ENCODE data around the gene B4GALT2. TPM values are rescaled to one million over a fixed set of nuclear protein-coding genes. Genes with fewer than 3 reads are reported as not detected.

The B4GALT2 gene
- total RNA-seq, 1 experiment from 2014 or later, result 133 TPM

DNA sequence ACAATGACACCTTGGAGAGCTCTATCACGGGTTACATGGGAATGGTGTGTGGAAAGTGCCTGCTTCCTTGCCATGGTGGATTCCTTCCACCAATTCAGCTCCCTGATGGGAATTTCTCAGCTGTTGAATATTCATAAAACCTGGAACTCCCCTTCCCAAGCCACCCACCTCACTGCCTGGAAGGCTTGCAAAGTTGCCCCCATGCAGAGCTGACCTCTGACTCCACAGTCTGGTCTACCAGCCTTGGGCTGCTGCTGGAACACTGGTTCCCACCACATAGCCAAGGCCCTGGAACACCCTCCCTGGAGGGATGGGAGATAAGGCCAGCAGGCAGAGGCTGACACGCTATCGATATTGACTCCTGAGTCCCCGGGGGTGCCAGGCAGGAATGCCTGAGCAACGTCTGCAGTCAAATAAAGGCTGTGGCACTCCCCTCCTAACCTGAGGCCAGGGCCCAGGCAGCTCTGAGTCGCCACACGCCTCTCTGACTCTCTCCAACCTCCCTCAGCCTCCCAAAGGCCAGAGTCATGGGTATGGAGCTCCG is 21.2 kb downstream of the B4GALT2 start:
- no peak for DNase-seq (ENCODE audit: low read depth)

DNA sequence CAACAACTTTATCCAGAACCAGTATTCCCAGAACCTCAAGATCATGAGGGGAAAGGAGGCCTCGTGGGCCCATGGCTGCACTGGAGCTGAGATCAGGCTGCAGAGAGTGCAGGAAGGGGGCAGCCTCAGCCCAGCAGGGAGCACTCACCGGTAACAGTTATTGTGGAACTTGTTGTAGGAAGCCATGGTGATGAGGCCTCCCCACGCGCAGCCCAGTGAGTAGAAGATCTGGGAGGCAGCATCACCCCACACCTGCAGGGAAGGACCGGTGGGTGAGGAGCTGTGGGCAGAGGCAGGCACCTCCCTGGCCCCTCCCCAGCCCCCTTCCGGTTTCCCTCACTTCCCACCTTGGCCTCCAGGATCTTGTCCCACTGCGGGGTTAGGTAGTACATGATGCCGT is 23.2 kb downstream of the B4GALT2 start:
- DNase-seq (ENCODE audit: low read depth), result no peak

DNA sequence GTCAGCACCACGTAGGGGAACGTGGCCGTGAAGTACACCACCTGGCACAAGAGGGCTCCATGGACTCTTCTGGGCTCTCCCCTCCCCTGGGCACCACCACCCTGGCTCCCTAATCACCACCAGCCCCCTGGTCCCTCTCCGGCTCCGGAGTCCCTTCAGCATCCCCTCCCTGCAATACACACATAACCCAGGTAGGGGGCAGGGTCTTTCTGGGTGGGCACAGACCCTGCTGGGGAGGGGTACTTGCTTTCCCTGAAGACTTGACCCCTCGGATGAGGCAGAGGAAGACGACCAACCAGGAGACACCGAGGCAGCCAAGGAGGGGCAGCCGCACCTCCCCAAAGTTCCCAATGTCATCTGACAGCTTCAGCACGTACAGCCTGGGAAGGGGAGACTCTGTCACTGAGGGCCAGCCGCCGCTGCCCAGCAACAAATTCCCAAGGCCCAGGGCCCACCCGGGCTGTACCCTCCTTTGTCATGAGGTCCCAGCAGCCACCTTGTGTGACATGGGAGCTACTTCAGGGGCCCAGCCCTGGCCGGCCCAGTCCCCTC is 23.7 kb downstream of the B4GALT2 start:
- DNase-seq (ENCODE audit: low read depth), result no peak

DNA sequence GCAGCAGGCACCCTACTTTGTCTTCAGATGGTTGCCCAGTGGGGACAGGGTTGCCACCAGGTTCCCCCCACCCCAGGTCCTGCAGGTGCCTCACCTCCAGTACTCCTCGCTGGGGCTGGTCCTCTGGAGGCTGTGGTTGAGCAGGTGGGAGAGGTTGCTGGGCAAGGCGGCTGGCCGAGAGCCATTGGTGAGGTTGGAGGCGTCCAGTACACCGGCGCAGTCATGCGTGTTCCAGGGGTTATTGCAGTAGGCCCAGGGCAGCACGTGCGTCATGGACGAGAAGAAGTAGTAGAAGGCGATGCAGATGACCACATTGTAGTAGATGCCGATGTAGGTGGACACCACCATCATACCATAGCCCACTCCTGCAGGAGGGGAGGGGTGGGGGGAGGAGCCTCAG is 29.2 kb downstream of the B4GALT2 start:
- no peak for DNase-seq (ENCODE audit: low read depth)

DNA sequence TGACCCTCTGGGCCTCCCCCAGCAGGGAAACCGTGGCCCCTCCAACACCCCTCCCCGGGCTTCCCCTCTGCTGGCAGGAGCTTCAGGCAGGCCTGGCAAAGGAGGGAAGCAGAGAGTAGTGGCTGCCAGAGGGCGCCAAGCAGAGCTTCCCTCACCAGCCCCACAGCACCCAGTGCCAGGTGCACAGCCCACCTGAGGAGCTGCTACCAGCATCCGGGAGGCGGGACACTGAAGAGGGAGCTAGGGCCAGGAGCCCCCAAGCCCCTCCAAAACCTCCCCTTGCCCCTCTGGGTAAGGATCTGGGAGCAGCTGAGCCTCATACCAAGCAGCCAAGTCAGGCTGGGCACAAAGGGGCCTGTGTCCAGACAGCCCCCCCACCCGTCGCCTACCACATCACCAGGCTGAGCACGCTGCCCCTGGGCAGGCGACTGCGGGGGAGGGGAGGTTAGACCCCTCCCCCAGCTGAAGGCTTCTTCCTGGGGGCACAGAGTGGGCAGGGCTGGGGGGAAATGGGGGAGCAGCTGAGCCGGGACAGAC is 32.0 kb downstream of the B4GALT2 start:
- no peak for DNase-seq (ENCODE audit: low read depth)

DNA sequence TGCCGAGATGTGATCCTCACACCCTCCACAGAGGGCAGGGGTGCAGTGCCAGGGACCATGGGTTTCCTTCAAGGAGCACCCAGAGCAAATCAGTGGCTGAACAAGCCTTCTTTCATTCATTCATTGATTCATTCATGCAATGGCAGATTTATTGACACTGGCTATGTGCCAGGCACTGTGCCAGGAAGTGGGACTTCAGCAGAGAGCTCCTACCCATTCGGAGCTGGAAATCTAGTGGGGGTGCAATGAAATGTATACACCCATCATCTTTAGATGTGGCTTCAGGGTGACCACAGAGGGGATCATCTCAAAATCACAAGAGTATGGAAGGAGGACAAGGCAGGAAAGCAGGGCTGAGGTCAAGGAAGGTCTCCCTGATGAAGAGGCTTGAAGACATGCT is 33.4 kb downstream of the B4GALT2 start:
- peak; percentile 53 for DNase-seq (ENCODE audit: low read depth)

DNA sequence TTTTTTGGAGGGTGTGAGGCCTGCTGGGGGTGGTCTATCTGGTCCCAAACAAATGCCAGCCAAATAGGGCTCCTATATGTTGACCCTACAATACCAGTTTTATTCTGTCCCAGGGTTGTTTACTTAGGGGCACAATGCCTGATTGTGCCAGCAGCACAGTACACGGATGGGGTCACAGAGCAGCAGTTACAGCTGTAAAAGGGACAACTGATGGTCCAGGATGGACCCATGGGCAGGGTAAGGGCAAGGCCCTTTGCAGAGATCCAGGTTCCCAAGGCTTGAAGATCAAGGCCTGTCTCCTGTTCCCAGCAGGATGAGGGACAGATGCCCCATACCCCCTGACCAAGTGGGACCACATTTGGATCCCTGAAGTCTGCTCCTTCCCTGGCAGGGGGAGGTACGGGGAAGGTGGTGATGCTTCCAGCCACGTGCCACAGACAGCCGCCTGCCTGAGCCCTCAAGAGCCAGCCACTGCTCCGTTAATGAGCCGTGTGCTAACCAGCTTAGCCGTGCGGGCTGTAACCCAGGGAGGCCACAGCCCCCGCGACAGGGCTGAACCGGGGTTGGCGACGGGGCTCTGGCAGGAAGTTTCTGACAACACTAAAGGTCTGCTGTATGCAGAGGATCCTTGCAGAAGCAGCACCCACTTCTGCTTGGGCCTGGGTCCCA is 34.1 kb downstream of the B4GALT2 start:
- no peak for DNase-seq (ENCODE audit: low read depth)

DNA sequence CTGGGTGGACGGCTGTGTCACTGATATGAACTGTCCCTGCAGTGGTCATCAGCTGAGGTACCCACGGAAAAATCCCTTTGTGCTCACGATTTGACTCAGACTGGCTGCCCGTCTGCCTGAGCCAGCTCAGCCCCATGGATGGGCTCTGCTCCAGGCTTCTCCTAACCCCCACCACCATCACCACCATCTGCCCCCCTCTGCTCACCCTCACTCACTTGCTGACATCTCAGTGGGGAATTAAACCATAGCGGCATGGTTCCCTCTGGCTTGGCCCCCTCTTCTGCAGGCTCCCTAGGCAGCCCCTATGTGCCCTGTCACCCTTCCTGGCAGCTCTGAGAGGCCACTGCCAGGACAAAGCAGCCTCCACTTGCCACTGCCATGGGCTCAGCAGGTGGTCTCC is 34.9 kb downstream of the B4GALT2 start:
- DNase-seq (ENCODE audit: low read depth), result no peak

DNA sequence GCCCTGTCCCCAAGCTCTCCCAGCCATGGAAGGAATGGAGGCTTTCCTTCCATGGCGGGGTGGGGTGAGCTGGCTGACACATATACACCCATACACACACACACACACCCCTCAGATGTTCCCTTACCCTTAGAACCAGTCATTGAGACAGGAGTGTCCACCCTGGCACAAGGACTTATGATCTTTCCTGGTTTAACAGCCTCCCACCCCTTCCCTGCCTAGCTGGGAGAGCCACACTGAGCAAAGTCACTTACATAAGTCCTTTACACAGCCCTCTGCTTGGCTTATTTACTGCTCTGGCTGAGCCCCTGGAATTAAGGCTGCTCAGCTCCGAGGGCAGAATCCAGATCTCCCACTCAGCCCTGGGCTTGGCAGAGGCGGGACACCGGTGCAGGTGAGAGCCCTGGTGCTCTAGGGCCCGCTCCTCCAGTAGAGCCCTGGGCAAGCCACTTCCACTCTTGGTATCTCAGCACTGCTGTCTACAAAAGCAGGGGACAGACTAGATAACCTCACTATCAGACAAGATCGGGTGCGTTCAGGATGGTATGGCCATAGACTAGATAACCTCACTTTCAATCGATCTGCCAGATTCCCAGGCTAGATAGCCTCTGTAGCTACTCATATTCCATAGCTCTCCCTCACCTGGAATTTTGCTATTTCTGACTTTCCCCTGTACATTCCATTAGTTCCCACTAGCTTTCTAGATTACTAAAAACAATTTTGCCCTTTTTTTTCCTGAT is 35.5 kb downstream of the B4GALT2 start:
- no peak for DNase-seq (ENCODE audit: low read depth)

DNA sequence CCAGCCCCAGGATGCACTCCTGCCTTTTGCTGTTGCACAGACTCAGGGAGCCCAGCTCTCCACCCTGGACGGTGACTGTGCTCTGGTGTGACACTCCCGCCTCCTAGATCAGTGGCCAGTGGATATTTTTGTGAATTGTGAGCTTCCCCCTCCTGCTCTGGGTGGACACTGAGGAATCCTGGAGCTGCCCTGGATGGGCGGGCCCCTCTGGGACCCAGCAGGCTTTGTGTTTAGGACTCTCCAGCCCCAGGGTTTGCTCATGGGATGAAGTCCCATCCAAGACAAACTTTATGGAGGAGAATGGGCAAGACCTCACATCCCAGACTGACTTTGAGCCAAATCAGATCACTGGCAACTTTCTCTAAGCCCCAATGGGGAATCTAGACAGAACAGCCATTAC is 36.2 kb downstream of the B4GALT2 start:
- no peak for DNase-seq (ENCODE audit: low read depth)

DNA sequence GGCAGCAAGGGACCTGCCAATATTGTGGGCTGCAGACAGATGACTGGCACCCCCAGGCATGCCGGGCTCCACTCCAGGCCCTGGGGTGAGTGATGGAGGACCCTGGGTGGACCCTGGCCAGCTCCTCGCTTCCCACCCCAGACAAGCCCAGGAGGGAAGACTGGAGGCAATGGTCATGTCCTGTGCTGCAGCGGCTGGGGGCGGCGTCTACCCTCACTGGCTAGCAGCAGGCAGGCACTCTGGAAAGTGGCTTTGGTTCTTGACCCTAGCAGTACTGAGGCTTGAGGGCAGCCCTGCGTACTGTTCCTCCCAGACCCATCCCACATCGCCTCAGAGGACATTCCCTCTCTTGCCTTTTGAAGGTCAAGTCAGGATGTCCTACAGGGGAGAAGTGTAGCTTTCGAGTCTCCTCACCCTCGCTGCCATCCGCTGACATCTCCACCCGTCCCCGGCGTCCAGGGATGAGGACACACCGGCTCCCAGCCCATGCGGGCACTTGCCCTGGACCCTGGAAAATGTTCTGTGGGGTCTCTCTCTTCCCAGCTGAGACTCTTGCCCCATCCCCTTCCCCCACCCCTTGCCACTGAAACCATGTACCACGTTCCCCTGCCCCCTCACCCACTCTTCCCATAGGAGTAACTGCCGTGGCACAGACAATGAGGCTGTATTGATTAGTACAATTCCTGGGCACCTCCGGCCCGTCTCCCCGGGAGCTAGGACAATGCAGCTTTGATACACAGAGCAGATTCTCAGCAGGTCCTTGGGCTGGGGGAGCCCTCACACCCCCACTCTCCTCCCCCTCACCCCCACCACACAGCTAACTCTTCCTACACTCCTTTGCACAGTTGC is 37.3 kb downstream of the B4GALT2 start:
- DNase-seq (ENCODE audit: low read depth), result no peak

DNA sequence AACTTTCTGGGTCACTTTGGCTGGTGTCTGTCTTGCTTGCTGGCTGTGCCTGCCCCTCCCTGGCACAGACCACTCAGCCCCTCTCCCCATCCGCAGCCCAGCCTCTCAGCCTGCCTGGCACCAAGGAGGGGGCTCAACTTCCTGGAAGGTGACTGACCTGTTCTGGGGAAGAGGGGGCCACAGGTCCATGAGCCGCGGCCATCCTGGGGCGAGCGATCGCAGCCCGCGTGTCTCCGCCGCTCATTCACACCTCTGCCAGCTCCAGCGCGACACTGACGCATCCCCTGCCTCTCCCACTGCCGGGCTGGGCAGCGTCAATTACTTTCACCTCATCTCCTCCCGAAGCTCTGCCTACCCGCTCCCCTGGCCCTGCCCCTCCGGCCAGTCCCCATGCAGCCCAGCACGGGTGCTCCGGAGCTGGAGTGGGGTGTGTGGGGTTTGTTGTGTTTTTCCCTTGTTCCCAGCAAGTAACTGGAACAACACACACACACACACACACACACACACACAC is 37.9 kb downstream of the B4GALT2 start:
- DNase-seq (ENCODE audit: low read depth), result no peak

DNA sequence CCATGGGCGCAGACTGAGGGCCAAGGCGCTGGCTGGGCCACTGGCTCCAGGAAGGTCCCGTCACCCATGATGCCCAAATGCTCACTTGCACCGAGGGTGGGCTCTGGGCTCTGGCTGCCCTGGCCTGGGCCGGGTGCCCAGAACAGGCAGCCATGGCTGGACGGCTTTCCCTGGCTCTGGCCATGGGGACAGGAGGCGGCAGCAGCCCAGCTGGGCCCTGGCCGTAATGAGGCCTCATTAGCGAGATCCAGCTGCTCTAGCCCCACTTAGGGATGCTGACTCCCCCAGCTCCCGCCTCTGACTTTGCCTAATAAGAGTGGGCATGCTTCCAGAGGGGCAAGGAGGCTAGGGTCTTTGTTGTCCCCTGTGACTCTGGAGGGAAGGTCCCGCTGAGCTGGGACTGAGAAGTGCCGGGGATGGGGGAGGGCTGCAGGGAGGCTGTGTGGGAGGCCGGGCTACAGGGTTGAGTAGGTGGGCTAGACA is 40.5 kb downstream of the B4GALT2 start:
- no peak for DNase-seq (ENCODE audit: low read depth)

DNA sequence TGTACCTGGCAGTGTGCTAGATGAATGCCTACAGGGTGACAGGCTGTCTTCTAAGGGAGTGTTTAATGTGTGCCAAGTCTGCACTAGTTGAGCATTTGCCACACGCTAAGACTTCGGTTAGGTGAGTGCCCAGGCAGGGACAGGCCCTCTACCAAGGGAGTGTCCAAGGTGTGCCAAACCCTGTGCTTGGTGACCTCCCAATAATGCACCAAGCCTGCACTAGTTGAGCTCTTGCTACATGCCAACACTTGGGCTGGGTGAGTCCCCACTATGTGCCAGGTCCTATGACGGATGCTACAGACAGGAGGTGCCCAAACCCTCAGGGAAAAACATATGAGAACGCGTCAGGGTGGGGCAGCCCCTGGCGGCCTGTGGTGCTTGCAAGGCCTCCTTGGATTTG is 41.5 kb downstream of the B4GALT2 start:
- no peak for DNase-seq (ENCODE audit: low read depth)

DNA sequence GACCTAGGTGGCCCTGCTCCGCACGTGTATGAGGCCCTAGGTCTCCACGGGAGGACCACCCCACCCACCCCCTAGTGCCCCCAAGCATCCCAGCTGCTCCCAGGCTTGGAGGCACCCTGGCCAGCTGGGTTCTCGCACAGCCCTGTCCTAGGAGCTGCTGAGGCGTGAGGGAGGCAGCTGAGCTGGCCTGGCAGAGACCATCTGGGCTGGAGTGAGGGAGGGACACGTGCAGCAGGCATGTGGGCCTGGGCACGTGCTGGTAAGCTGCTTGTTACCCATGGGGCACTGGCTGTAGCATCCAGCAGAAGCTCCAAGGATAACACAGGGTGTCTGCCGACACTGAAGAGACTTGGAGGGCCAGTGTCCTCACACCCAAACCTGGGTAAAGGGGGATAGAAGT is 42.1 kb downstream of the B4GALT2 start:
- DNase-seq (ENCODE audit: low read depth), result no peak

DNA sequence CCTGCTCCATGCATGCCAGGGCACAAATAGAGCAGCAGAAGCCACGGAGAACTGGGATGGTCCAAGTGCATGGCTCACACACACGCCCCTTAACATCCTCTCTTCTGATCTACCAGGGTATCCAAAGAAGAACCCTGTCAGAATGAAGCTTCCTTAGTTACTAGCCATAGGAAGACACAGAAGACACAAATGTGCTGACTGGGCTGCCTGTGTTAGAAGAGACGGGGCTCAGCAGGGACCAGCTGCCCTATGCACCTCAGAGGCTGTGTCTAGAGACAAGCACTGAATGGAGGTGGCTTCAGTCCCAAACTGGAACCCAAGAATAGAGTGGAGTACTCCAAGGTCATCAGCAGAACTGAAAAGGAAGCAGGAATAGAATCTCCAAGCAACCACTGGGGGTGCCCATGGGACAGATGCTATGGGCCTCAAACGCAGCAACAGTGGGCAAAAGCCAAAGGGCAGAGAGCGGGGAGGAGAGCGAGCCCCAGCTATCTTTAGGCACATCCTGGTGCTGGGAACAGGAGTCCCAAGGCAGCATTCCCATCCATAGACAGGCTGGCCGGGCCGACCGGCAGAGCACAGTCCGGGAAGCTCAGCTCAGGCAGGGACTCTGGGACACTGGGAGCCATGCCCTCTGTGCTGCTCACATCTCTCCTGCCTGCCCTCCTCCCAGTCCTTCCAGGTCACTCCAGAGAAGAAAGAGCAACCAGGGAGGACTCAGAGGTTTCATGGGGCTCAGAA is 42.7 kb downstream of the B4GALT2 start:
- DNase-seq (ENCODE audit: low read depth), result no peak

DNA sequence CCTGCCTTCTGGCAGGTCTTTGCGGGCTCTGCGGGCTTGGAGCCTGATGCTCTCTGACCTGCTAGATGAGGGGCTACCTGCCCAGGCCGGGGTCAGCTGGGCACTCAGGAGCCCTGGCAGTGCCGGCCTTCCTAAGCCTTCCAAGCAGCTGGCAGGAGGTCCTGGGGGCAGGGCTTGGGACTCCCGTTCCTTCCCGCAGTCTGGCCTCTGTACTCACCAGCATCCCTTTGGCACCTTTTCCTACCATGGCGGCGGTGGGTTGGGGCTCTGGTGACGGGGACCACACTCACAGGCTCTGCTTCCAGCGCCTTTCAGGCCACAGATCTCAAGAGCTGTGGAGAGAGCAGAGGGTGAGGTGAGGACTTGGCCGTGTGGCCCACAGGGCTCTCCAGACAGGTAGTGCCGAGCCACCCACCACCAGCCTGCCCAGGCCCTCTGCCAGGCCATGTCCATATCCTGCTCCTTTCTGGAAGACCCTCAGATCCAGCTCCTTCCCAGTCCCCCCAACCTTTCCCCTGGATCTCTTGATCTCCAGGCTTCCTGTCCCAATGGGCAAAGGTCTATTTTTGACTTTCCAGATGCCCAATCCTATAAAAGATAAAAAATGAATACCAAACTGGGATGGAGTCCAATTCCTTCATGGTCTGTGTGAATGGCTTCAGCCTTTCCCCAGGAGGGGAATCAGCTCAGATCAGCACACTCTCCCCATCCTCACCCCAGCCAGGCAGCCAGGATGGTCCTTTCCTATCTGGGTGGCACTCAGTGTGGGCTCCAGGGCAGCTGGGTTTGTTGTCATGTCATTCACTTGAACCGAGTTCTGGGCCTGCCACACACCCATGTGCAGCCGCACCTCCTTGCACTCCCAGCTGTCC is 45.3 kb downstream of the B4GALT2 start:
- DNase-seq (ENCODE audit: low read depth), result no peak

DNA sequence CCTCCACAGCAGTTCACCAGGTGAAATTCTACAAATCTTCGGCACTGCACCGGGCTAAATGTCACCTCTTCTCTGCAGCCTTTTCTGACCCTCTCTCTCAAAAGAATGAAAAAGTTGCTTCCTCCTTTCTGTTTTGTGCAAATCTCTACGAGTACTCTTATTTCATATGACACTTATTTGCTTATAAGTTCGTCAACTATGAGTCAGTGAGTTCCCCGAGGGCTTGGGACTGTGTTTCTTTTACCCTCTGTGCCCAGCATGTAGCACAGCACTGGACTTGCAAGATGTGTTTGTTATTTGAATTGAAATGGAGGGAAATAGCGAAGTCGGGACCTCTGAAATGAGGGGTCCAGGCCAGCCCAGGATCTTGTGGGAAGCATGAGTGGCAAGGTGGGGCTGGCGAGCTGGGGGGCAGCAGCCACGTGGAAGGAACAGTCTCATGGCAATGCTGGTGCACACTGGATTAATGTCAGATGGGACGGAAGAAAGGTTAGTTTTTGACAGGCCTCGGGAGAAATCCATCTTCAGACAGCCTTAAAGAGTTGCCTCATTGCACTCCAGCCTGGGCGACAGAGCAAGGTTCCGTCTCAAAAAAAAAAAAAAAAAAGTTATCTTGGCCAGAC is 46.0 kb downstream of the B4GALT2 start:
- DNase-seq (ENCODE audit: low read depth), result peak; percentile 27

DNA sequence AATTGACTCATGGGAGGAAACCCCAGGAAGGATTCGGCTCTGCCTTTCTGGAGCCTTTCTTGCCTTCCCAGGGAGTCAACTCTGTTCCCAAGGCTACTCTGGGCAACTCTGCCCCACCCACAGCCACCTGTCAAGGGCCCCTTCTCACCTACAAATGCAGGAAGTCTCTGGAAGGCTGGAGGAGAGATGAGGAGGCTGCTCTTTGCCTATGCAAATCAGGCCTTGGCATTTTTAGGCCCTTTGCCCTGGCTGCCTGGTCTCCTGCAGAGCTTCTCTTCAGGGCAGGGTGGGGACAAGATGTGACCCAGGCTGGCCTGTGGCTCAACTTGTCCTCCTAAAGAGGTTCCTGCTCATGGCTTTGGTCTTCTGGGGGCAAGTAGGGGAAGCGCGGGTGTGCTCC is 46.8 kb downstream of the B4GALT2 start:
- DNase-seq (ENCODE audit: low read depth), result no peak

All from HT1080 (cell line).